SK-N-SH treated with all-trans-retinoic acid at 6 μM for 48 hours (cell line): ENCODE measurements around the gene TCEAL3.

Source experiments
- CREB5 ChIP-seq: fragments of 250-450 bp; sonication (Bioruptor Pico); IDR thresholded peaks from 2 replicates; pipeline ENCODE4 v1.5.1; 2020; ENCODE audit warnings: low read depth, mild to moderate bottlenecking, moderate library complexity
- CSDC2 ChIP-seq: fragments of 250-450 bp; sonication (Bioruptor Pico); IDR thresholded peaks from 2 replicates; pipeline ENCODE4 v1.5.0; 2020; ENCODE audit warnings: mild to moderate bottlenecking, moderate library complexity
- TSHZ2 ChIP-seq: fragments of 250-450 bp; sonication (Bioruptor Pico); IDR thresholded peaks from 2 replicates; pipeline ENCODE4 v1.5.0; 2020; ENCODE audit warnings: mild to moderate bottlenecking, moderate library complexity

- TF ChIP-seq TSHZ2: no peak
- no peak for TF ChIP-seq CREB5
- no peak for TF ChIP-seq CSDC2 (CRISPR knock-in tag)
Observed at GRCh38 chrX:103571121-103571520, 36.6 kb upstream of the TCEAL3 start.
